GM12878 (cell line): ENCODE measurements around the gene ACYP2. TPM values are rescaled to one million over a fixed set of nuclear protein-coding genes. Genes with fewer than 3 reads are reported as not detected.

ENCODE experiments used
- ATAC-seq: fragments of 200-7000 bp; cut with Tn5 transposase; 3 replicates; pipeline ENCODE4 v1.9.1; 2020; ENCODE audit warnings: mild to moderate bottlenecking, moderate library complexity
- BruUV-seq: library from RNA; stranded (reverse); fragments of 400-500 nt; replicated peaks from 2 replicates; lab custom pipeline; 2021; lab: Mats Ljungman, UMichigan
- CTCF ChIA-PET: fragments of 300-600 bp; sonication (Branson Sonifier 250); formaldehyde crosslinking; extraction: SDS; loops from one replicate; lab custom pipeline; 2021; ENCODE audit warnings: inconsistent platforms; lab: Yijun Ruan, JAX
- POLR2A ChIA-PET: fragments of 350-600 bp; formaldehyde crosslinking; extraction: SDS; loops from one replicate; lab custom pipeline; 2021; ENCODE audit warnings: inconsistent platforms; lab: Charles Lee
- RAD21 ChIA-PET: fragments of 300-600 bp; sonication (Branson Sonifier 250); formaldehyde crosslinking; loops from one replicate; lab custom pipeline; 2023; ENCODE audit warnings: antibody characterized with exemption; ENCODE audit not compliant: unreplicated experiment; lab: Charles Lee
- SMC1A ChIA-PET: fragments of 300-600 bp; sonication (Branson Sonifier 250); formaldehyde crosslinking; loops from one replicate; lab custom pipeline; 2023; ENCODE audit not compliant: unreplicated experiment, uncharacterized antibody; lab: Charles Lee
- DNase-seq: peaks from one replicate; pipeline ENCODE4 v3.0.0-alpha.2; 2011; ENCODE audit warnings: low read depth, low spot score
- FAIRE-seq: peaks from 3 replicates; lab custom pipeline; 2011; peaks lifted over from hg19 to GRCh38; lab: Jason Lieb, UNC
- H2AFZ ChIP-seq: 2 replicates; pipeline ENCODE4 v1.6.0; 2011; ENCODE audit warnings: low read depth, low read length, control low read depth; ENCODE audit not compliant: control insufficient read depth
- H3K27ac ChIP-seq: 2 replicates; pipeline ENCODE4 v1.5.1; 2011; ENCODE audit warnings: control low read depth; ENCODE audit not compliant: control insufficient read depth, insufficient read depth
- H3K27me3 ChIP-seq, 2 experiments: replicated peaks in 1 of 2; 2 replicates each; pipeline versions ENCODE4 v1.6.0 to v1.6.1; 2011; ENCODE audit warnings: low read length in 1 of 2; ENCODE audit not compliant: control insufficient read depth in 2 of 2, insufficient read depth in 2 of 2
- H3K36me3 ChIP-seq, 2 experiments: 2 replicates each; pipeline ENCODE4 v1.5.1; 2011; ENCODE audit warnings: low read length in 1 of 2; ENCODE audit not compliant: control insufficient read depth in 2 of 2, insufficient read depth in 2 of 2
- H3K4me1 ChIP-seq: 2 replicates; pipeline ENCODE4 v1.6.1; 2011; ENCODE audit warnings: mild to moderate bottlenecking, low read length, moderate library complexity, mixed read lengths; ENCODE audit not compliant: control insufficient read depth, insufficient read depth
- H3K4me2 ChIP-seq: 2 replicates; pipeline ENCODE4 v1.6.0; 2011; ENCODE audit warnings: control low read depth; ENCODE audit not compliant: control insufficient read depth, insufficient read depth
- H3K4me3 ChIP-seq: fragments of 200-600 bp; sonication (generic); 2 replicates; pipeline ENCODE4 v1.5.1; 2016
- H3K79me2 ChIP-seq: 2 replicates; pipeline ENCODE4 v1.6.0; 2011; ENCODE audit warnings: low read length; ENCODE audit not compliant: control insufficient read depth, insufficient read depth
- H3K9ac ChIP-seq: 2 replicates; pipeline ENCODE4 v1.8.0; 2011; ENCODE audit warnings: low read length, control low read depth, mixed read lengths; ENCODE audit not compliant: control insufficient read depth, insufficient read depth
- H3K9me3 ChIP-seq: replicated peaks from 3 replicates; pipeline ENCODE4 v1.5.1; 2011; ENCODE audit warnings: mild to moderate bottlenecking, low read length; ENCODE audit not compliant: control insufficient read depth, insufficient read depth
- H4K20me1 ChIP-seq: 2 replicates; pipeline ENCODE4 v1.6.0; 2011; ENCODE audit not compliant: control insufficient read depth, insufficient read depth
- BMI1 ChIP-seq: fragments of 450-650 bp; IDR thresholded peaks from 2 replicates; pipeline ENCODE4 v1.6.1; 2016; ENCODE audit warnings: mild to moderate bottlenecking, moderate library complexity, borderline replicate concordance
- CBFB ChIP-seq: IDR thresholded peaks from 2 replicates; pipeline ENCODE4 v1.6.1; 2016; ENCODE audit warnings: antibody characterized with exemption, low read depth
- CHD1 ChIP-seq: IDR thresholded peaks from 2 replicates; pipeline ENCODE4 v1.6.1; 2012; ENCODE audit warnings: low read depth, low read length, improper control_type of control experiment
- E4F1 ChIP-seq: fragments of 450-650 bp; IDR thresholded peaks from 2 replicates; pipeline ENCODE4 v1.6.1; 2018; ENCODE audit warnings: borderline replicate concordance, mild to moderate bottlenecking; ENCODE audit not compliant: partially characterized antibody
- ESRRA ChIP-seq: IDR thresholded peaks from 2 replicates; pipeline ENCODE4 v1.6.1; 2012; ENCODE audit warnings: mild to moderate bottlenecking, low read length, improper control_type of control experiment
- GATAD2B ChIP-seq: fragments of 450-650 bp; conservative IDR thresholded peaks from 2 replicates; pipeline ENCODE4 v1.6.1; 2017; ENCODE audit warnings: low read depth, mild to moderate bottlenecking, moderate library complexity
- HDAC6 ChIP-seq: fragments of 200-600 bp; sonication (generic); IDR thresholded peaks from one replicate; pipeline ENCODE4 v1.8.0; 2017; ENCODE audit warnings: antibody characterized with exemption; ENCODE audit not compliant: unreplicated experiment
- LARP7 ChIP-seq: fragments of 450-650 bp; IDR thresholded peaks from 2 replicates; pipeline ENCODE4 v1.6.1; 2017; ENCODE audit warnings: mild to moderate bottlenecking
- MYC ChIP-seq: IDR thresholded peaks from 2 replicates; pipeline ENCODE4 v1.6.1; 2011; ENCODE audit warnings: mild to moderate bottlenecking, low read length, moderate library complexity, inconsistent platforms; ENCODE audit not compliant: insufficient read depth, insufficient replicate concordance, insufficient read length, severe bottlenecking
- NFIC ChIP-seq: IDR thresholded peaks from 2 replicates; pipeline ENCODE4 v1.6.1; 2012; ENCODE audit warnings: low read depth, mild to moderate bottlenecking, inconsistent platforms, low read length, moderate library complexity
- NR2C1 ChIP-seq: fragments of 450-650 bp; IDR thresholded peaks from 2 replicates; pipeline ENCODE4 v1.6.1; 2017; ENCODE audit warnings: antibody characterized with exemption, mild to moderate bottlenecking, moderate library complexity
- RUNX3 ChIP-seq: IDR thresholded peaks from 2 replicates; pipeline ENCODE4 v1.6.1; 2012; ENCODE audit warnings: low read length, inconsistent platforms
- SUZ12 ChIP-seq: fragments of 200-600 bp; sonication (generic); IDR thresholded peaks from one replicate; pipeline ENCODE4 v1.6.1; 2018; ENCODE audit warnings: antibody characterized with exemption, mild to moderate bottlenecking; ENCODE audit not compliant: unreplicated experiment
- TCF12 ChIP-seq: IDR thresholded peaks from 2 replicates; pipeline ENCODE4 v1.6.1; 2011; ENCODE audit warnings: low read depth, mild to moderate bottlenecking, low read length
- ZBED1 ChIP-seq: IDR thresholded peaks from 2 replicates; pipeline ENCODE4 v1.6.1; 2016; ENCODE audit warnings: borderline replicate concordance
- ZNF207 ChIP-seq: fragments of 450-650 bp; IDR thresholded peaks from 2 replicates; pipeline ENCODE4 v1.6.1; 2014; ENCODE audit warnings: antibody characterized with exemption, mild to moderate bottlenecking, borderline replicate concordance
- ZZZ3 ChIP-seq: IDR thresholded peaks from 2 replicates; pipeline ENCODE4 v1.6.1; 2011; ENCODE audit warnings: low read depth; ENCODE audit not compliant: control insufficient read depth, insufficient read length
- WGBS: methylation state at CpG from one replicate; pipeline ENCODE4 v1.1.6; 2016; ENCODE audit warnings: low lambda C conversion rate; ENCODE audit not compliant: insufficient replicate concordance, insufficient coverage; ENCODE audit errors: missing lambda C conversion rate; 5-methylcytosine and 5-hydroxymethylcytosine counted together
- in situ Hi-C: fragments of 300-500 bp; cut with MboI; formaldehyde crosslinking; loops from 9 replicates; pipeline ENCODE4 v1.14.3; 2018; ENCODE audit warnings: mixed read lengths
- intact Hi-C: fragments of 100-400 bp; cut with micrococcal nuclease; formaldehyde crosslinking; loops from one replicate; pipeline ENCODE4 v1.14.2; 2022; ENCODE audit not compliant: unreplicated experiment
- polyA plus RNA-seq, 11 experiments: library from polyadenylated mRNA; depleted of rRNA in 4 of 11; unstranded in 6 of 11; stranded (reverse) in 5 of 11; fragments of >200 nt; fragmentation: Nextera tagmentation in 4 of 11; fragmentation: Illumina TruSeq in 1 of 11; extraction: Ambion mirVana in 4 of 11; extraction: Trizol in 1 of 11; gene quantifications; 1 replicate in 1 of 11; 2 replicates in 10 of 11; pipeline versions ENCODE4 v1.2.1 to v1.2.3, GENCODE V29; 2011 to 2016; ENCODE audit warnings: inconsistent platforms in 2 of 11, missing spikeins in 2 of 11, low read depth in 1 of 11
- total RNA-seq, 4 experiments: library from RNA; depleted of rRNA in 3 of 4; stranded (reverse); fragments of >200 nt in 3 of 4; fragmentation: Illumina TruSeq in 1 of 4; extraction: Trizol in 1 of 4; gene quantifications; 2 replicates each; pipeline versions ENCODE4 v1.2.1 to v1.2.3, GENCODE V29; 2013 to 2021

ACYP2 gene
- total and polyA plus RNA-seq, 10 of the 15 experiments (the other 5 are each of a cell fraction or from before 2014, with no cell fraction given) = 4.2 to 16.3 (median 9.0) TPM

DNA sequence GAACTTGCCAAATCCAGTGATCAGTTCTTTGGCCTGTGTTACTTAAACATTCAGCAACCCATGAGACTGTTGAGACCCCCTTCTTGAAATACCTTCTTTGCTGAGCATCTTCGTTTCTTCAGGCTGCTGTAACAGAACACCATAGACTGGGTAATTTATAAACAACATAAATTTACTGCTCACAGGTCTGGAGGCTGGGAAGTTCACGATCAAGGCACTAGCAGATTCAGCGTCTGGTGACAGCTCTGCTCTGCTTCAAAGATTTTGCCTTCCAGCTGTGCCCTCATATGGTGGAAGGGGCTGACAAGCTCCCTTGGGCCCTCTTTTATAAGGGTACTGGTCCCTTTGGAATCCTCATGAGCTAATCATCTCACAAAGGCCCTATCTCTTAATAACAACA lies 169.4 kb downstream of the ACYP2 start (continued):
- TF ChIP-seq MYC (no peak), HDAC6 (no peak), SUZ12 (no peak), RUNX3 (no peak), ESRRA (no peak)

GRCh38 chr2:54285451-54285850 lies 170.0 kb downstream of the ACYP2 start:
- no peak overlapping the region for H3K27ac ChIP-seq
- no peaks in the 10 kb centered on the region for H4K20me1 ChIP-seq
- H3K4me2 ChIP-seq = no peak overlapping the region
- WGBS = 35% methylated on average over 1 of the region's 1 CpG
- intact Hi-C loops (no loop called here), in situ Hi-C loops (no loop called here)
- DNase-seq (no peak), ATAC-seq (no peak), FAIRE-seq (no peak)
- no TSS peak for BruUV-seq
- H3K4me3 ChIP-seq = no peak overlapping the region
- TF ChIP-seq CBFB = no peak
- H2AFZ ChIP-seq = no peak overlapping the region
- ChIA-PET SMC1A (no interaction called here), RAD21 (no interaction called here), POLR2A (no interaction called here), CTCF (no interaction called here)
- H3K9me3 ChIP-seq = no peaks in the 10 kb centered on the region
- no peak overlapping the region for H3K9ac ChIP-seq
- H3K79me2 ChIP-seq = no peaks in the 10 kb centered on the region
- no peaks in the 10 kb centered on the region for H3K36me3 ChIP-seq
- H3K4me1 ChIP-seq = no peaks in the 10 kb centered on the region
- no peaks in the 10 kb centered on the region; a peak in 1 of 4 replicates for H3K27me3 ChIP-seq

DNA sequence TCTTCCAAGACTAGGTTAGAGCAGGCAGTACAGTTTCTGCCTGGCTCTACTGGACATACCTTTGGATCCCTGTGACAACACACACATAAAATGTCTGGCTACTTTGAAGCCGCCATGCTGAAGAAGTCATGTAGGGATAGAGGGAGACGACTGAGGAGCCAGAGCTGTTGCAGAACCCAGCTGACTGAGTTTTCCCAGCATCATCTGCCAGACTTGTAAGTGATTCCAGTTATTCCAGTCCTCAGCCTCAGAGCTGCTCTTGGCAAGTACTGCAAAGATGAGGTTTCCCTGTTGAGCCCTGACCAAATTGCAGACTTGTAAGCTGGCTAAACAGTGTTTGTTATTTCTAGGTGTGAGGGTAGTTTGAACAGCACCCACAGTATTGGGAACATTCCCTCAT lies 172.1 kb downstream of the ACYP2 start:
- ChIA-PET RAD21 (no interaction called here), CTCF (no interaction called here), SMC1A (no interaction called here), POLR2A (no interaction called here)
- Histone ChIP-seq H3K79me2 (no peaks in the 10 kb centered on the region), H3K27ac (no peak overlapping the region), H3K4me2 (no peak overlapping the region), H3K9me3 (no peaks in the 10 kb centered on the region), H4K20me1 (no peaks in the 10 kb centered on the region), H3K27me3 (no peaks in the 10 kb centered on the region), H3K36me3 (no peaks in the 10 kb centered on the region), H3K4me1 (no peaks in the 10 kb centered on the region), H2AFZ (no peak overlapping the region), H3K4me3 (no peak overlapping the region), H3K9ac (no peak overlapping the region)
- 56% methylated on average over 2 of the region's 2 CpGs for WGBS
- ATAC-seq (no peak), DNase-seq (no peak), FAIRE-seq (no peak)
- intact Hi-C loops (no loop called here), in situ Hi-C loops (no loop called here)
- BruUV-seq = no TSS peak
- no peak for TF ChIP-seq NR2C1
- no peak for TF ChIP-seq ZZZ3
- no peak for TF ChIP-seq E4F1
- no peak for TF ChIP-seq CHD1
- TF ChIP-seq LARP7 = no peak
- no peak for TF ChIP-seq NFIC
- TF ChIP-seq ZBED1 = no peak
- TF ChIP-seq BMI1 = no peak
- TF ChIP-seq ZNF207 = no peak
- TF ChIP-seq GATAD2B = no peak
- no peak for TF ChIP-seq TCF12
